CD14-positive monocyte (primary cell): ENCODE results near the gene N4BP2. TPM values are rescaled to one million over a fixed set of nuclear protein-coding genes. Genes with fewer than 3 reads are reported as not detected.
A peak's percentile ranks its signal among the peaks of the same experiment; 100 is the strongest.

Experiments
- DNase-seq, 3 donors: peaks; one replicate each; pipeline ENCODE4 v3.0.0-alpha.2; 2011 to 2022
- H2AFZ ChIP-seq: 2 replicates; pipeline ENCODE4 v1.6.0; 2012; ENCODE audit warnings: mild to moderate bottlenecking, low read depth, low read length, inconsistent platforms; ENCODE audit not compliant: insufficient read depth, poor library complexity, severe bottlenecking
- H3K27ac ChIP-seq, 2 donors: 1 replicate in 1 of 2; 2 replicates in 1 of 2; pipeline ENCODE4 v1.5.1; 2012 to 2013; ENCODE audit warnings: low read length in 2 of 2, control low read depth in 1 of 2, inconsistent platforms in 1 of 2, low read depth in 1 of 2, mild to moderate bottlenecking in 1 of 2
- H3K27me3 ChIP-seq, 2 donors: one replicate each; pipeline versions ENCODE4 v1.6.0 to v1.6.1; 2011 to 2013; ENCODE audit warnings: low read length in 2 of 2; ENCODE audit not compliant: control insufficient read depth in 2 of 2, insufficient read depth in 2 of 2
- H3K36me3 ChIP-seq, 2 donors: replicated peaks in 1 of 2; 1 replicate in 1 of 2; 2 replicates in 1 of 2; pipeline versions ENCODE4 v1.5.1 to v1.6.1; 2012 to 2013; ENCODE audit warnings: low read length in 2 of 2, control low read depth in 1 of 2, inconsistent platforms in 1 of 2, mild to moderate bottlenecking in 1 of 2; ENCODE audit not compliant: insufficient read depth in 2 of 2, control insufficient read depth in 1 of 2
- H3K4me1 ChIP-seq, 2 donors: 1 replicate in 1 of 2; 2 replicates in 1 of 2; pipeline versions ENCODE4 v1.5.1 to v1.6.1; 2012 to 2013; ENCODE audit warnings: low read length in 2 of 2, control low read depth in 1 of 2, inconsistent platforms in 1 of 2, mild to moderate bottlenecking in 1 of 2, moderate library complexity in 1 of 2; ENCODE audit not compliant: insufficient read depth in 2 of 2, control insufficient read depth in 1 of 2
- H3K4me2 ChIP-seq: replicated peaks from 2 replicates; pipeline ENCODE3; 2012; ENCODE audit warnings: low read length, moderate library complexity, mild to moderate bottlenecking; ENCODE audit not compliant: poor library complexity, severe bottlenecking; ENCODE audit errors: extremely low read depth
- H3K4me3 ChIP-seq, 3 experiments: fragments of 200-600 bp in 1 of 3; sonication (generic) in 1 of 3; replicated peaks in 1 of 3; 1 replicate in 2 of 3; 2 replicates in 1 of 3; pipeline ENCODE4 v1.5.1; 2011 to 2013; ENCODE audit warnings: low read length in 3 of 3, mild to moderate bottlenecking in 3 of 3, control low read depth in 2 of 3, low read depth in 2 of 3, inconsistent platforms in 1 of 3, moderate library complexity in 1 of 3
- H3K79me2 ChIP-seq: 2 replicates; pipeline ENCODE4 v1.6.0; 2012; ENCODE audit warnings: mild to moderate bottlenecking, control low read depth, inconsistent platforms, low read length, moderate library complexity; ENCODE audit not compliant: insufficient read depth
- H3K9ac ChIP-seq: 2 replicates; pipeline ENCODE4 v1.6.0; 2017; ENCODE audit warnings: low read length, mild to moderate bottlenecking; ENCODE audit not compliant: insufficient read depth, poor library complexity, severe bottlenecking
- H3K9me3 ChIP-seq, 2 donors: replicated peaks in 1 of 2; 1 replicate in 1 of 2; 2 replicates in 1 of 2; pipeline versions ENCODE4 v1.5.1 to v1.6.1; 2012 to 2013; ENCODE audit warnings: low read length in 2 of 2, control low read depth in 1 of 2; ENCODE audit not compliant: control insufficient read depth in 1 of 2, insufficient read depth in 1 of 2
- H4K20me1 ChIP-seq: 2 replicates; pipeline ENCODE4 v1.6.0; 2012; ENCODE audit warnings: mild to moderate bottlenecking, low read length, control low read depth, moderate library complexity; ENCODE audit not compliant: insufficient read depth
- H3K27ac Mint-ChIP-seq, 7 donors: one replicate each; pipeline ENCODE4 v1.8.0; 2020; ENCODE audit warnings: mild to moderate bottlenecking in 7 of 7, mixed read lengths in 7 of 7, moderate library complexity in 6 of 7, inconsistent platforms in 2 of 7
- H3K27me3 Mint-ChIP-seq, 3 donors: one replicate each; pipeline ENCODE4 v1.8.0; 2021 to 2022; ENCODE audit warnings: low read depth in 3 of 3, mild to moderate bottlenecking in 3 of 3, mixed read lengths in 3 of 3, moderate library complexity in 3 of 3, inconsistent platforms in 1 of 3
- H3K36me3 Mint-ChIP-seq, 2 donors: one replicate each; pipeline ENCODE4 v1.8.0; 2020; ENCODE audit warnings: mixed read lengths in 2 of 2, inconsistent platforms in 1 of 2, mild to moderate bottlenecking in 1 of 2
- H3K4me1 Mint-ChIP-seq: one replicate; pipeline ENCODE4 v1.8.0; 2020; ENCODE audit warnings: mild to moderate bottlenecking, mixed read lengths
- H3K4me3 Mint-ChIP-seq, 2 donors: one replicate each; pipeline ENCODE4 v1.8.0; 2020; ENCODE audit warnings: mild to moderate bottlenecking in 2 of 2, mixed read lengths in 2 of 2, moderate library complexity in 1 of 2
- H3K9me3 Mint-ChIP-seq, 7 donors: one replicate each; pipeline ENCODE4 v1.8.0; 2020 to 2022; ENCODE audit warnings: mixed read lengths in 7 of 7, mild to moderate bottlenecking in 6 of 7, moderate library complexity in 6 of 7, inconsistent platforms in 2 of 7
- WGBS: methylation state at CpG from one replicate; pipeline ENCODE4 v1.1.5; 2013; ENCODE audit warnings: missing lambda C conversion rate; ENCODE audit not compliant: insufficient coverage; 5-methylcytosine and 5-hydroxymethylcytosine counted together
- intact Hi-C, 2 donors: fragments of 100-400 bp; cut with micrococcal nuclease; formaldehyde crosslinking; loops; one replicate each; pipeline versions ENCODE4 v1.15.0 to v1.15.1; 2023
- polyA plus RNA-seq, 3 donors: library from polyadenylated mRNA; depleted of rRNA in 1 of 3; unstranded in 2 of 3; stranded (reverse) in 1 of 3; fragments of 300-500 nt in 2 of 3; fragments of >200 nt in 1 of 3; fragmentation: Illumina TruSeq in 2 of 3; gene quantifications; 1 replicate in 2 of 3; 2 replicates in 1 of 3; pipeline ENCODE4 v1.2.3, GENCODE V29; 2012 to 2021
- TF ChIP-seq, protein P1 (sequence below): fragments of 200-600 bp; IDR thresholded peaks from one replicate; pipeline ENCODE4 v1.8.0; 2022; ENCODE audit warnings: antibody characterized with exemption, mild to moderate bottlenecking

Gene N4BP2
- polyA plus RNA-seq, 3 donors, result 3.1 to 8.3 (median 4.8) TPM

DNA sequence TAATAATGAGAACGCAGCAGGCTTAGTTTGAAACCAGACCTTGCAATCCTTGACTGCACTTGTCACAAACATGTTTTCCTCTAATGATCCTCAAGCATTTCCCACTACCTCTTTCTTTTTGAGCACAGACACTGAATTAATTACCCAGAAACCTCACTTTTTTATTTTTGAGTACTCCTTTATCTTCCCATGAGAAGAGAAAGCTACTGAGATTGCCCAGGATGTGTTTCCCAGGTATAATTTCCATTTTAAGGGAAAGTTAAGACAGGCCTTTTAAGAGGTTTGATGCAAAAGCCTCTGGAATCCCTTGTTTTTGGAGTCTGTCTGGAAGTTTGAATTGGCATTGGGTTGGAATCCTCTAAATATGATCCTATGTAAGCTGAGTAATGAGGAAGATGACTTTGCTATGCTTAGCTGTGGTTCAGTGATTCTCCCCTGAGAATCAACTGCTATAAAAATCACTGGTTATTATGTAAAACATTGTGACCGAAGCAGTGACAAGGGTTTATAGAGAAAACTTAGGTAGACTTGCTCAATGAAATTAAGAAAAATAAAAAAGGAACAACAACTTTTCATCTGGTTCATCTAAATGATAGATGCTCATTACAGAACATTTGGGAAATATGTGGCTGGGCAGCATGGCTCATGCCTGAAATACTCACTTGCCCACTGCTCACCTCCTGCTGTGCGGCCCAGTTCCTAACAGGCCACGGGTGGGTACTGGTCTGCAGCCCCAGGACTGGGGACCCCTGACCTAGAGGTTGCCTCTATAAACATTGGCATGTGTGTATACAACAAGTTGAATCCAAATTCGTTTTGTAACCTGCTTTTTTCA, 129.4 kb downstream of the N4BP2 start:
- DNase-seq, result no peak
- Mint-ChIP-seq H3K27me3 (peaks cover 0 to 4% (median 2%) of the 10 kb centered on the region in 3 donors), H3K27ac (peak overlapping the region in 3 of 7 donors; percentile 8 to 26 (median 10)), H3K36me3 (peaks cover 0 to 5% of the 10 kb centered on the region in 2 donors), H3K4me3 (no peak overlapping the region), H3K4me1 (peaks cover 25% of the 10 kb centered on the region), H3K9me3 (no peaks in the 10 kb centered on the region)
- WGBS, result 100% methylated on average over 2 of the region's 5 CpGs
- Histone ChIP-seq H4K20me1 (no peaks in the 10 kb centered on the region), H3K4me2 (no peak overlapping the region), H3K4me3 (no peak overlapping the region), H3K27me3 (no peaks in the 10 kb centered on the region), H2AFZ (no peak overlapping the region), H3K27ac (no peak overlapping the region), H3K36me3 (no peaks in the 10 kb centered on the region), H3K79me2 (no peaks in the 10 kb centered on the region), H3K4me1 (peaks cover 6 to 15% of the 10 kb centered on the region in 2 donors), H3K9me3 (no peaks in the 10 kb centered on the region), H3K9ac (no peak overlapping the region)
- intact Hi-C loops, result no loop called here
- TF ChIP-seq, protein P1, sequence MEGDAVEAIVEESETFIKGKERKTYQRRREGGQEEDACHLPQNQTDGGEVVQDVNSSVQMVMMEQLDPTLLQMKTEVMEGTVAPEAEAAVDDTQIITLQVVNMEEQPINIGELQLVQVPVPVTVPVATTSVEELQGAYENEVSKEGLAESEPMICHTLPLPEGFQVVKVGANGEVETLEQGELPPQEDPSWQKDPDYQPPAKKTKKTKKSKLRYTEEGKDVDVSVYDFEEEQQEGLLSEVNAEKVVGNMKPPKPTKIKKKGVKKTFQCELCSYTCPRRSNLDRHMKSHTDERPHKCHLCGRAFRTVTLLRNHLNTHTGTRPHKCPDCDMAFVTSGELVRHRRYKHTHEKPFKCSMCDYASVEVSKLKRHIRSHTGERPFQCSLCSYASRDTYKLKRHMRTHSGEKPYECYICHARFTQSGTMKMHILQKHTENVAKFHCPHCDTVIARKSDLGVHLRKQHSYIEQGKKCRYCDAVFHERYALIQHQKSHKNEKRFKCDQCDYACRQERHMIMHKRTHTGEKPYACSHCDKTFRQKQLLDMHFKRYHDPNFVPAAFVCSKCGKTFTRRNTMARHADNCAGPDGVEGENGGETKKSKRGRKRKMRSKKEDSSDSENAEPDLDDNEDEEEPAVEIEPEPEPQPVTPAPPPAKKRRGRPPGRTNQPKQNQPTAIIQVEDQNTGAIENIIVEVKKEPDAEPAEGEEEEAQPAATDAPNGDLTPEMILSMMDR, result no peak

DNA sequence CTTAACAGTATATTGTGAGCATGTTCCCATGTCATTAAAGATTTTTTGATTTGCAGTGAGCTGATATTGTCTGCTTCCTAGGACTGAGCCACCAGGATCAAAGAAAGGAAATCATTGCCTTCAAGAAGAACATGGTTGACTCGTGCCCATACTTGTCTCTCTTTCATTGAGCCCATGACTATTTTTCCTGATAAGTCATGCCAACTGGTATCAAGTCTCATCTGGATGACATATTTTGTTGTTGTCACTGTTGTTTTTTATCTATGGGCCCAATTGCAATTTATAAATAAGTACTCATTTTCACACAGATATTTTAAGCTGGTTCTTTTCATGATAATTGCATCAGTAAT, 130.0 kb downstream of the N4BP2 start:
- no CpG with 5 or more reads among the region's 1 CpG for WGBS
- Mint-ChIP-seq H3K4me3 (no peak overlapping the region), H3K36me3 (peaks cover 0 to 3% of the 10 kb centered on the region in 2 donors), H3K27ac (no peak overlapping the region), H3K9me3 (no peaks in the 10 kb centered on the region), H3K27me3 (peaks cover 0 to 4% (median 2%) of the 10 kb centered on the region in 3 donors), H3K4me1 (peaks cover 26% of the 10 kb centered on the region)
- Histone ChIP-seq H3K79me2 (no peaks in the 10 kb centered on the region), H3K4me1 (peaks cover 6 to 14% of the 10 kb centered on the region in 2 donors), H2AFZ (no peak overlapping the region), H3K9ac (no peak overlapping the region), H4K20me1 (no peaks in the 10 kb centered on the region), H3K27me3 (no peaks in the 10 kb centered on the region), H3K27ac (no peak overlapping the region), H3K9me3 (no peaks in the 10 kb centered on the region), H3K4me2 (no peak overlapping the region), H3K4me3 (no peak overlapping the region), H3K36me3 (no peaks in the 10 kb centered on the region)
- DNase-seq, result no peak
- TF ChIP-seq, protein P1, result no peak
- intact Hi-C loops, result no loop called here
